Stimulated activated naive B cell treated with anti-CD40 and anti-IgM and Interleukin-4, amounts not matched to agents 10 μg/mL and 1 μg/mL and 100 μg/mL, for 72 hours (primary cell): ENCODE measurements around the gene C1GALT1C1.

Source experiments
- ATAC-seq, 2 donors: fragments of 150-1000 bp; cut with Tn5 transposase; replicated peaks; 2 replicates each; pipeline ENCODE4 v1.10.0; 2021; ENCODE audit warnings: moderate library complexity in 1 of 2
- DNase-seq: peaks from one replicate; pipeline ENCODE4 v3.0.0; 2021
- H3K27ac Mint-ChIP-seq: one replicate; pipeline ENCODE4 v1.8.0; 2022; ENCODE audit warnings: mild to moderate bottlenecking, mixed read lengths
- H3K27me3 Mint-ChIP-seq, 2 donors: one replicate each; pipeline ENCODE4 v1.8.0; 2022; ENCODE audit warnings: mixed read lengths in 2 of 2
- H3K36me3 Mint-ChIP-seq, 2 donors: one replicate each; pipeline ENCODE4 v1.8.0; 2022; ENCODE audit warnings: mixed read lengths in 2 of 2, mild to moderate bottlenecking in 1 of 2
- H3K4me1 Mint-ChIP-seq, 2 donors: one replicate each; pipeline ENCODE4 v1.8.0; 2022; ENCODE audit warnings: mixed read lengths in 2 of 2, mild to moderate bottlenecking in 1 of 2
- H3K4me3 Mint-ChIP-seq, 2 donors: one replicate each; pipeline ENCODE4 v1.8.0; 2022; ENCODE audit warnings: mild to moderate bottlenecking in 2 of 2, mixed read lengths in 2 of 2, moderate library complexity in 1 of 2
- H3K9me3 Mint-ChIP-seq, 2 donors: one replicate each; pipeline ENCODE4 v1.8.0; 2022; ENCODE audit warnings: mixed read lengths in 2 of 2, mild to moderate bottlenecking in 1 of 2

Gene C1GALT1C1

GRCh38 chrX:120638619-120639018, 8.8 kb upstream of the C1GALT1C1 start:
- Mint-ChIP-seq H3K9me3 (no peaks in the 10 kb centered on the region), H3K4me3 (no peak overlapping the region), H3K27ac (no peak overlapping the region), H3K4me1 (no peaks in the 10 kb centered on the region), H3K27me3 (no peaks in the 10 kb centered on the region), H3K36me3 (no peaks in the 10 kb centered on the region)
- no peak for ATAC-seq
- no peak for DNase-seq

- no peak overlapping the region for H3K27ac Mint-ChIP-seq
- DNase-seq (no peak), ATAC-seq (no peak)
- H3K27me3 Mint-ChIP-seq, result no peaks in the 10 kb centered on the region
- H3K9me3 Mint-ChIP-seq, result no peaks in the 10 kb centered on the region
- peaks cover 0 to 3% of the 10 kb centered on the region in 2 donors for H3K36me3 Mint-ChIP-seq
- no peak overlapping the region for H3K4me3 Mint-ChIP-seq
- H3K4me1 Mint-ChIP-seq, result peaks cover 0 to 4% of the 10 kb centered on the region in 2 donors
Observed at GRCh38 chrX:120625371-120625770, 4.5 kb downstream of the C1GALT1C1 start.

- Mint-ChIP-seq H3K4me3 (no peak overlapping the region), H3K27ac (no peak overlapping the region)
- ATAC-seq, result no peak
Observed at GRCh38 chrX:120617996-120618630, 11.7 kb downstream of the C1GALT1C1 start.

GRCh38 chrX:120614816-120615215, 15.0 kb downstream of the C1GALT1C1 start:
- Mint-ChIP-seq H3K27ac (no peak overlapping the region), H3K36me3 (peaks cover 3 to 5% of the 10 kb centered on the region in 2 donors), H3K4me3 (no peak overlapping the region), H3K27me3 (no peaks in the 10 kb centered on the region), H3K4me1 (peaks cover 0 to 5% of the 10 kb centered on the region in 2 donors), H3K9me3 (no peaks in the 10 kb centered on the region)
- DNase-seq, result no peak
- ATAC-seq, result no peak

More at GRCh38 chrX:120617996-120618630, 11.7 kb downstream of the C1GALT1C1 start:
- no peaks in the 10 kb centered on the region for H3K9me3 Mint-ChIP-seq
- H3K4me1 Mint-ChIP-seq, result peaks cover 0 to 5% of the 10 kb centered on the region in 2 donors
- H3K36me3 Mint-ChIP-seq, result peaks cover 3 to 7% of the 10 kb centered on the region in 2 donors
- no peak for DNase-seq
- H3K27me3 Mint-ChIP-seq, result no peaks in the 10 kb centered on the region

DNA sequence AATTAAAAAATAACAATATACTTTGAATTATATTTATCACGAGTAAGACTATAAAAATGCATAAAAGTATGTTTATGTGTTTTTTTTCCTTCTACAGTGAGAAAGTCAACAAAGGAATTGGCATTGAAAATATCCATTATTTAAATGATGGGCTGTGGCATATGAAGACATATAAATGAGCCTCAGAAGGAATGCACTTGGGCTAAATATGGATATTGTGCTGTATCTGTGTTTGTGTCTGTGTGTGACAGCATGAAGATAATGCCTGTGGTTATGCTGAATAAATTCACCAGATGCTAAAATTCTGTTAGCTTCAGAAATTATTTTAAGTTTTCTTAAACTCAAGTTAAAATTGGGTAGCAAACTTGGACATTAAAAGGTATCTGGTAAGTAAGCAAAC, 17.8 kb downstream of the C1GALT1C1 start:
- Mint-ChIP-seq H3K4me1 (no peaks in the 10 kb centered on the region), H3K27me3 (no peaks in the 10 kb centered on the region), H3K4me3 (no peak overlapping the region), H3K9me3 (no peaks in the 10 kb centered on the region), H3K27ac (no peak overlapping the region), H3K36me3 (peaks cover 0 to 3% of the 10 kb centered on the region in 2 donors)
- ATAC-seq, result no peak
- no peak for DNase-seq

GRCh38 chrX:120604361-120604782, 25.5 kb downstream of the C1GALT1C1 start:
- peak; percentile 73 for ATAC-seq
- DNase-seq, result no peak
- H3K36me3 Mint-ChIP-seq, result peaks cover 0 to 8% of the 10 kb centered on the region in 2 donors
- H3K27me3 Mint-ChIP-seq, result no peaks in the 10 kb centered on the region
- H3K4me3 Mint-ChIP-seq, result peak overlapping the region; percentile 92 to 100
- H3K9me3 Mint-ChIP-seq, result peaks cover 0 to 1% of the 10 kb centered on the region in 2 donors
- peaks cover 0 to 4% of the 10 kb centered on the region in 2 donors for H3K4me1 Mint-ChIP-seq
- peak overlapping the region; percentile 98 for H3K27ac Mint-ChIP-seq

DNA sequence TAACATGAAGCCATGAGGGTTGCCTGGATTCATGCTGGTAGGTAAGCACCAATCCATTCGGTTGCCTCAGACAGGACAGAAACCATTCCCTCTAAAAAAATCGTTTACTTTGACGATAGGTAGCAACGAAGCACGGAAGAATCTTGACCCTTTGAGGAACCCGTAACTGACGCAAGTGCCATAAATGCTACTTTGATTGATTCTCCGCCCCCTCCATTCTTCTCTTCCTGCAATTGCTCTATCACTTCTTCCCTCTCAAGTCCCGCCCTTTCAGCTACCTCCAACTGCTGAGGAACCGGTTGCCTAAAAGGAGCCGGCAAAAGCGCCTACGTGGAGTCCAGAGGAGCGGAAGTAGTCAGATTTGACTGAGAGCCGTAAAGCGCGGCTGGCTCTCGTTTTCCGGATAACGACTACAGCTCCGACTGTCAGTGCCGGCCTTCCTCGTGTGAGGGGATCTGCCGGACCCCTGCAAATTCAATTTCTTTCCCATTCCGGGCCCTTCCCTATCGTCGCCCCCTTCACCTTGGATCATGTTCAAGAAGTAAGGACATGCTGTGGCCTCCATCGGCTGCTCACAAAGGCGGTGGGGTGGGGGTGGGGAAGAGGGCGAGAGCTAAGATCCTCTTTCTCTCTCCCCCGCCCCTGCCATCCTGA, 26.0 kb downstream of the C1GALT1C1 start, which contains the start of gene MCTS1:
TSS of gene MCTS1 (plus strand) at position 395 of the 654 bp plus-strand sequence. CDS start at position 531, 136 bp downstream.
- DNase-seq, result peak; percentile 82
- Mint-ChIP-seq H3K4me3 (peak within 1 kb of the TSS; percentile 92 to 100), H3K36me3 (peaks cover 0 to 8% of the 10 kb centered on the region in 2 donors), H3K27ac (peak within 1 kb of the TSS; percentile 98), H3K9me3 (peaks cover 0 to 1% of the 10 kb centered on the region in 2 donors), H3K27me3 (no peaks in the 10 kb centered on the region), H3K4me1 (peaks cover 0 to 4% of the 10 kb centered on the region in 2 donors)
- ATAC-seq, result peak; percentile 95 to 97

GRCh38 chrX:120585702-120586101, 44.2 kb downstream of the C1GALT1C1 start:
- no peaks in the 10 kb centered on the region for H3K36me3 Mint-ChIP-seq
- no peaks in the 10 kb centered on the region for H3K4me1 Mint-ChIP-seq
- DNase-seq, result no peak
- H3K27me3 Mint-ChIP-seq, result peaks cover 0 to 4% of the 10 kb centered on the region in 2 donors
- no peak for ATAC-seq
- peaks cover 0 to 7% of the 10 kb centered on the region in 2 donors for H3K9me3 Mint-ChIP-seq
- H3K4me3 Mint-ChIP-seq, result no peak overlapping the region
- no peak overlapping the region for H3K27ac Mint-ChIP-seq
